ENCODE data around the gene ZNF488.
"Not testable (repeated sequence)": the region's sequence is repeated elsewhere in the genome, so short reads cannot be mapped to it uniquely, and the experiment has no call there.

The ZNF488 gene

GRCh38 chr10:47418321-47418720 is 34.2 kb upstream of the ZNF488 start:
- no peaks in the 10 kb centered on the region for H3K27me3 ChIP-seq (ENCODE audit: insufficient read depth, low read depth)
- H3K36me3 ChIP-seq (ENCODE audit: insufficient read depth), result no peaks in the 10 kb centered on the region
- H2AFZ ChIP-seq (ENCODE audit: low read depth), result no peak overlapping the region
- H3K4me2 ChIP-seq, result no peak overlapping the region
- no peak overlapping the region for H3K4me3 ChIP-seq (IDR thresholded peaks at IDR 0.05; ENCODE audit: insufficient read depth, low read depth, low read length)
- no peak overlapping the region for H3K27ac ChIP-seq
- H3K9ac ChIP-seq, result no peak overlapping the region
- H3K4me1 ChIP-seq (ENCODE audit: low read depth, poor library complexity, severe bottlenecking), result no peaks in the 10 kb centered on the region
- TF ChIP-seq CTCF (conservative IDR thresholded peaks at IDR 0.05; ENCODE audit: low read depth, low read length), result no peak
- H3K79me2 ChIP-seq (ENCODE audit: insufficient read depth, low read depth), result no peaks in the 10 kb centered on the region
- no peaks in the 10 kb centered on the region for H4K20me1 ChIP-seq (ENCODE audit: insufficient read depth)

- H3K4me3 ChIP-seq (IDR thresholded peaks at IDR 0.05; ENCODE audit: insufficient read depth, low read depth, low read length); H3K4me2 ChIP-seq; H3K9ac ChIP-seq; H3K27me3 ChIP-seq (ENCODE audit: insufficient read depth, low read depth); H4K20me1 ChIP-seq (ENCODE audit: insufficient read depth); H3K4me1 ChIP-seq (ENCODE audit: low read depth, poor library complexity, severe bottlenecking); H3K79me2 ChIP-seq (ENCODE audit: insufficient read depth, low read depth); H3K27ac ChIP-seq; H2AFZ ChIP-seq (ENCODE audit: low read depth); H3K36me3 ChIP-seq (ENCODE audit: insufficient read depth): not testable (repeated sequence)
These were observed 32.5 kb upstream of the ZNF488 start for GRCh38 chr10:47416305-47417218.

GRCh38 chr10:47415520-47416304 is 31.6 kb upstream of the ZNF488 start:
- Histone ChIP-seq H3K9ac (no peak overlapping the region), H3K4me3 (IDR thresholded peaks at IDR 0.05; ENCODE audit: insufficient read depth, low read depth, low read length) (no peak overlapping the region), H3K79me2 (ENCODE audit: insufficient read depth, low read depth) (no peaks in the 10 kb centered on the region), H3K36me3 (ENCODE audit: insufficient read depth) (no peaks in the 10 kb centered on the region), H3K4me1 (ENCODE audit: low read depth, poor library complexity, severe bottlenecking) (no peaks in the 10 kb centered on the region), H3K27ac (no peak overlapping the region), H3K27me3 (ENCODE audit: insufficient read depth, low read depth) (no peaks in the 10 kb centered on the region), H3K4me2 (no peak overlapping the region), H4K20me1 (ENCODE audit: insufficient read depth) (no peaks in the 10 kb centered on the region), H2AFZ (ENCODE audit: low read depth) (no peak overlapping the region)
- no peak for TF ChIP-seq CTCF (conservative IDR thresholded peaks at IDR 0.05; ENCODE audit: low read depth, low read length)

- Histone ChIP-seq H3K4me3 (IDR thresholded peaks at IDR 0.05; ENCODE audit: insufficient read depth, low read depth, low read length) (no peak overlapping the region), H4K20me1 (ENCODE audit: insufficient read depth) (no peaks in the 10 kb centered on the region), H3K9ac (no peak overlapping the region), H3K36me3 (ENCODE audit: insufficient read depth) (no peaks in the 10 kb centered on the region), H3K79me2 (ENCODE audit: insufficient read depth, low read depth) (no peaks in the 10 kb centered on the region), H3K27ac (no peak overlapping the region), H3K4me2 (no peak overlapping the region), H3K4me1 (ENCODE audit: low read depth, poor library complexity, severe bottlenecking) (no peaks in the 10 kb centered on the region), H3K27me3 (ENCODE audit: insufficient read depth, low read depth) (no peaks in the 10 kb centered on the region), H2AFZ (ENCODE audit: low read depth) (no peak overlapping the region)
- TF ChIP-seq CTCF (conservative IDR thresholded peaks at IDR 0.05; ENCODE audit: low read depth, low read length), result no peak
These were observed 30.8 kb upstream of the ZNF488 start for GRCh38 chr10:47414752-47415519.
